ENCODE results near the gene RBFOX1.

The RBFOX1 gene

DNA sequence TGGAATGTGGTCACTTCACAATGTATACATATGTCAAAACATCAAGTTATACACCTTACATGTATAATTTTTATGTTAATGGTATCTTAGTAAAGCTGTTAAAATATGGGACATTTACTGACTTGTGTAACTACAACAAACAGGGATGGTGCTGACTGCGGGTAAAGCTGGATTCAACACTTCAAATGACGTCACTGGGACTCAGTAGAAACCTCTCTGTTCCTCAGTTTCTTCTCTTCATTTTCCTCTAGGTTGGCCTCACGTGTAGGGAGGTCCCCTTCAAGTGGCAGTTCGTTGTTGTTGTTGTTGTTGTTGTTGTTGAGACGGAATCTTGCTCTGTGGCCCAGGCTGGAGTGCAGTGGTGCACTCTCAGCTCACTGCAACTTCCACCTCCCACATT, 182.9 kb downstream of the RBFOX1 start:
- DNase-seq (ENCODE audit: low spot score) (no peak), FAIRE-seq (no peak)

DNA sequence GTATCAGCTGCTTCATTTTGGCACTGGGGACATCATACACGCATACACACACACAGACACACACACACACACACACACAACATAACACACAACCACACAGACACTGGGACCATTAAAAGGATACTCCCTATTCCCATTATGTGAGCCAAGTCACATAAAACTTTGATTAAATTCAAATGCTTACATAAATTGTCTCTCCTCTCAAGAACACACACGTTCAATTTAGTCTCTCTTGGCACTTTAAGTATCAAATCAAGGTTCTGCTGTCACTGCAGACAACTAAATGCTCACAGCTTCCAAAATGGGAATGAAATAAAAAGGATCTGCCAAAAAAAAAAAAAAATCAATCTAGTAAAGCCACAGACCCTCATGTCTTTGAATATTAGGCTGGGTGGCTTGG, 184.9 kb downstream of the RBFOX1 start:
- FAIRE-seq (no peak), DNase-seq (ENCODE audit: low spot score) (no peak)

DNA sequence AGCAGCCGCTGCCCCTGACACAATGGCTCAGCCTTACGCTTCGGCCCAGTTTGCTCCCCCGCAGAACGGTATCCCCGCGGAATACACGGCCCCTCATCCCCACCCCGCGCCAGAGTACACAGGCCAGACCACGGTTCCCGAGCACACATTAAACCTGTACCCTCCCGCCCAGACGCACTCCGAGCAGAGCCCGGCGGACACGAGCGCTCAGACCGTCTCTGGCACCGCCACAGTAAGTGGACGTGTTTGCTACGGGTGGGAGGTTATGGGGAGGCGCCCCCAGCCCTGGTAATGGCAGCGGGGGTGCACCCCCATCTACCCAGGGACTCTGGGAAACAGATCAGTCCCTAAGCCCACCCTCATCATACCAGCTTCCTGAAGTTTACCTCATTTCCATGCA, 185.5 kb downstream of the RBFOX1 start:
- no peak for FAIRE-seq
- no peak for DNase-seq (ENCODE audit: low spot score)

DNA sequence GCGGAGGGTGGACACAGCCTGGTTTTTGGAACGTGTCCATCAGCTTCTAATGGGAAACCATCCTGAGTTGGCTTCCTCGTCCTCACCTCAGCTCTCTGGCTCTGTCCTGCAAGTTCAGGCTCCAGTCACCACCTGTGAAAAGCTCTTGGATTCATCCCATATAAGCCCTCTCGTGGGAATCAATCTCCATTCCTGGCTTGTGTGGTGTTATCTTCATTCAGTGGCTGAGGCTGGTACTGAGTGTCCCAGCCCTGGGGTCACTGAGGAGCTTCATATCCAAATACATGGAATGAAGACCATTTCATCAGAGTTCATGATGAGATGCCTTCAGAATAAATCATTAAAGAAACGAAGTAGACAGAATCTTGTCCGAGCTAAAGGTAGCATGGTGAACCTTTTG, 189.2 kb downstream of the RBFOX1 start:
- FAIRE-seq, result no peak

DNA sequence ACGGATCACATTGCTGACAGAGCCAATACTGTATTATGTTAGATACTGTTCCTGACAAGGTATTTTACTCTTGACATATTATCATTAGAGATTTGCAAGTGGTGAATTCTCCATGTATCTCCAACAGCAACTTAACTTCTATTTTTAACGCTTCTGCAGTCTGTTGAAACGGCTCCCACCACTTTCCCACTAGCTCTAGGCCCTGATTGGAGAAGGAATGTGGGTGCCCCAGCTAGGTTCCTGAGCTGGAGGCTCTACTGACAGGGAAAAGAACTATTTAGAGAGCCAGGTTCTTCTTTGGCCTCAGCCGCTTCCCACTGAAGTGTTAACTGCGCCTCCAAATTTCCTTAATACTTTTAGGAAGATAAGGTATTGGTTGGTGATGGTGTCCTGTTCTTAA, 191.8 kb downstream of the RBFOX1 start:
- no peak for FAIRE-seq
- DNase-seq (ENCODE audit: low spot score), result no peak

More for the DNA sequence above, 189.2 kb downstream of the RBFOX1 start:
- DNase-seq (ENCODE audit: low spot score), result no peak

DNA sequence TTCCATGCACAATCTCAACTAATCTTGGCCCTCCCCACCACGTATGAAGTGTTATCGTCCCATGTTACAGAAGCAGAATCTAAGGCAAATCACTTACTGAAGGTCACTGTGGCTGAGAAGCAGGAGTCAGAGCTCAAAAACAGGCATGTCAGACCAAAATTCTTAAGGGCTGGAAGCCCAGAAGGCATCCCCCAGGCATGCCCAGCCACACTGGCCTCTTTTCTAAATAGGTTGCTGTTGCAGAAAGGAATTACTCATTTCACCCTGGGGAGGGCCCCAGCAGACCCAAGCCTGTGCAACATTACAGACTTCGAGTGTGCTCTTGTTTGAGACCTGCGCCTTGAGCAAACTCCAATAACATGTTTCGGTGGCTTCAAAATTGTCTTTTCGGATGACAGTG, 194.1 kb downstream of the RBFOX1 start:
- FAIRE-seq (no peak), DNase-seq (ENCODE audit: low spot score) (no peak)

DNA sequence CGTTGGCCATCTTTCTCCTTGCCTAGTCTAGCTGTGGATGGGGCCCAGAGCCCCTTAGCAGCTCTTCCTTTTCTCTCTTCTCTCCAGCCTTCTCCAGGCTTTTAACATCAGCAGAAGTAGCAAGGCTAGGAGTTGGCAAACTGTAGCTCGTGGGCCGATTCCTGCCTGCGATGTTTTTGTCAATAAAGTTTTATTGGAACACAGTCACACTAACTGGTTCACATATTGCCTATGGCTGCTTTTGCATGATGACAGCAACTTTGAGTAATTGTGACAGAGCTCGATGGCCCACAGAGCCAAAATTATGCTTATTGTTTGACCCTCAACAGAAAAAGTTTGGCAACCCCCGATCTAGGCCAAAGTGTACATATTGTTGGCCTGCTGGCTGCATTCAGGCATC, 199.9 kb downstream of the RBFOX1 start:
- DNase-seq (ENCODE audit: low spot score), result no peak
- FAIRE-seq, result no peak

DNA sequence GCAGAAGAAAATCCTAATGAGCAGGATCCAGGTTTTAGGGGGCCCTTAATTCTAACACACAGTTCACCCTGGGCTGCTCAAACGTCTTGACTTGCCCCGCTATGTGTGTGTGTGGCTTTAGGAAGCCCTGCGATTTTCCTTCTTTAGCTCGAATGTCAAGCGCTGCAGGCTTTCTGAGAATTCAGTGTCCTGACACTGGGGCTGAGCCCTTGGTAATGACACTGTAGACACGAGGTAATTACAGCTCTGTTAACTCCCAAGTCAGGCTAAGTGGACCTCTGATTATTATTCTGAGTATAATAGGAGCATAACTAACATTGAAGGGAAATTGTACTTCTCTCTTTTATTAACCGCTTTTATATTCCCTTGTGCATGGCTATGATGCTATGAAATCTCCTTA, 202.1 kb downstream of the RBFOX1 start:
- FAIRE-seq (no peak), DNase-seq (ENCODE audit: low spot score) (no peak)

DNA sequence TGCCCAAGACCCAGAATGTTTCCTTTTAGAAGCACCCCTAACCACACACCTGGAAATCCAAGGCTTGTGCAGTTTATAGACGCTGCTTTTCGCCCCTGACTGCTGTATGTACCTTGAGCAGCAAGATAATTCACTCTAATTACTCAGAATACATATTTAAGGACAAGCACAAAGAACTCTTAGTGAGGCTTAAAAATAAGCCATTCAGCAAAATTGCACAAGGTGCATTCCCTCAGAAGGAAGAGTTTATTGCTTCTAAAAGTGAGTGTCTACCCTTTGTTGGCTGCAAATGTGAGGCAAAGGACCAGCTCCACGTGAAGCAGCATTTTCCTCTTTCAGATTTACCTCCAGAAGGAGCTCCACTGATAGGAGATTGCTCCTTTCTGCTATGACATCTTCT, 208.4 kb downstream of the RBFOX1 start:
- FAIRE-seq, result no peak
- DNase-seq (ENCODE audit: low spot score), result no peak

DNA sequence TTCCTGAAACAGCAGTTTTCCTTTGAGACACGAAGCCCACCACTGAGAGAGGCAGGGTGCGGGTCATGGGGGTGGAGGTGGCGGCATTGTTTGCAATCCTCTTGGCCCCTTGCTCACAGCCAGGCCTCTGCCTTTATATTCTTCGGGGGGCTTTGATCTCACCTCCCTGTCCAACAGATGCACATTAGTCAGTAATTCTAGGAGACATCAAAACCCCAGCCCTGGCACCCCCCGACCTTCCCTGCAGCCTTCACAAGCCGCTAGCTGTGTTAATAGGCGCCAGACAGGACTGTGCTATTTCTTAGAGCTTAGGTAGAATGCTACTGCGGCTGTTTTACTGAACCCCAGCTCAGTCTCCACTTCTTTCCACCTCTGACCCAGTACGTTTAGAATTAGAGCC, 212.6 kb downstream of the RBFOX1 start:
- no peak for FAIRE-seq
- DNase-seq (ENCODE audit: low spot score), result no peak

DNA sequence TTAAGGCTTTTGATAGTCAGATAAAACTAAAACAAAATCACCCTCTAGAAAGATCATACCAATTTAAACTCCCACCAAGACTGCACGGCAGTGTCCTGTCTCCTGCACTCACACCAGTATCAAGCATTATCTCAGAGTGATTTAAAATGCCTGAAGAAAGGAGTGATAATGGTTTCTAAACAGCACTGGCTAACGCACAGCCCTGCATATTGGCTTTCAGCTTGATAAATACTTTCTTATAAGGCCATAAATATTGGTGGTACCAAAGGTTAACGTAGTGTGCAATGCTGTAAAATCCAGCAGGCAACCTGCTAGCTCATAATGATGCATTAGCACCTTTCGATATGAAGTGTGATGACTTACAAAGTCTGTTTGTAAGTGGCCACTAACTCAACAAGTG, 214.3 kb downstream of the RBFOX1 start:
- DNase-seq (ENCODE audit: low spot score) (no peak), FAIRE-seq (no peak)

DNA sequence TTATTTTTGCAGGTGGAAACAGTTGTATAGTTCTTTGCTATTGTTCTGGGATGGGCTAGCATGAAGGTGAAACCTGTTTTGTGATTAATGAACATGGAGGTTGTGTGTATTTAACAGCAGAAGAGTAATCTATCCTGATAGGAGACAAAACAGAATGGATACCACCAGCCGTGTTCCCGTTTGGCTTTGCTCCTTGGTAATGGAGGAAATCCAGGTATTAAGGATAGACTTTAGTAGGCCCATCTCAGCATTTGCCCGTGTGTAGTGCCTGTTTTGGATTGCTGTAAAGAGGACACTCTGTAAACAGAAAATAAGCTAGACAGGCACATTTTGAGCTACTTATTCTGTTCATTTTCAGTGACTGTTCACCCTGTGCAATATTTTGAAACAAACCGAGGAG, 215.1 kb downstream of the RBFOX1 start:
- no peak for FAIRE-seq
- no peak for DNase-seq (ENCODE audit: low spot score)

DNA sequence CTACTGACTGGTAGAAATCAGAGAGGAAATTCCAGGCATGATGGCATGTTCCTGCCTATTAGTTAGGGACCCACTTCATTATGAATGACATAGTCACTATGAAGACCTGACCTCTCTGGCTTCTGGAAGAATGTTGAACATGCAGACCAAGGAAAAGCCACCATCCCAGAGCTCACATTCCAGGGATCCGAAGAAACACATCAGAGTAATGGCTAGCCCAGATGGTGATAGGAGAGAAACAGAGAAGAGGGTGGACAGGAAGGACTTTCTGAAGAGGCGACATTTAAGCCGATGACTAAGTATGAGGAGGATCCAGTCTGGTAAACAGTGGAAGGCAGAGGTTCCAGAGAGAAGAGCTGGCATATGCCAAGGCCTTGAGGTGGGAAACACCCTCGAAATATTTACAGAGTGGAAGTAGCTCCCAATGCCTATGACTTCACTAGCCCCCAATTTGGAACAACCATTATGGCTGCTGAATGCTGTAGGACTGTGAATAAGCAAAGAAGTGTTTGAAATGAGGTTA, 216.2 kb downstream of the RBFOX1 start:
- DNase-seq (ENCODE audit: low spot score), result no peak

DNA sequence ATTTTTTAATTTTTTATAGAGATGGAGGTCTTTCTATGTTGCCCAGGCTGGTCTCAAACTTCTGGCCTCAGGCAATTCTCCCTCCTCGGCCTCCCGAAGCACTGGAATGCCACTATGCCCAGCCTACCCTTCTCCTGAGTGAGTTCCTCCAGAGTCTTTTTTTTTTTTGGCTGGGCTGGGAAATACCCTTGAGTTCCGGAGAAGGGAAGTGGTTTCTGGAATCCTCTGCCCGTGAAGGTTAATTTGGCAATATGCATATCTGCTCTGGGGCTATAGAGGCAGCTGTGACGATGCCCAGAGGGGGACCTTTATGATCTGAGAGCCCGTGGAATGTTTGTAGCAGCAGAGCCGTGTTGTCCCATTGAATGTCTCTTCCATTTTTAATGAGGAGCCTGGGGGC, 217.5 kb downstream of the RBFOX1 start:
- DNase-seq (ENCODE audit: low spot score), result no peak
- no peak for FAIRE-seq

More for the DNA sequence above, 216.2 kb downstream of the RBFOX1 start:
- FAIRE-seq, result no peak

DNA sequence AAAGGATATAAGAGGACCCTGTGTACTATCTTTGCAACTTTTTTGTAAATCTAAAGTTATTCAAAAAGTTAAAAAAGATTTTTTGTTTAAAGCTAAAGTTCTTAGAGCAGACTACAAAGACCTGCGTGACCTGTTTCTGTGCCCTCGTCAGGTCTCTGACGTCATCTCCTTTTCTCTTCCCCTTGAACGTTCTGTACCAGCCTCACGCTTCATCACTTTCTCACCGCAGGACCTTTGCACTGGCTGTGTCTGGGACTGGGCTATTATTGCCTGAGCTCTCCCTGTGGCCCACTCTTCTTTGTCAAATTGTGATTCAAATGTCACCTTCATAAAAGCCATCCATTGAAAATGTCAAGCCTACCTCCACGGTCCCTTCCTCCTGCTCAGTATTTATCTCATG, 222.8 kb downstream of the RBFOX1 start:
- DNase-seq (ENCODE audit: low spot score) (no peak), FAIRE-seq (no peak)

DNA sequence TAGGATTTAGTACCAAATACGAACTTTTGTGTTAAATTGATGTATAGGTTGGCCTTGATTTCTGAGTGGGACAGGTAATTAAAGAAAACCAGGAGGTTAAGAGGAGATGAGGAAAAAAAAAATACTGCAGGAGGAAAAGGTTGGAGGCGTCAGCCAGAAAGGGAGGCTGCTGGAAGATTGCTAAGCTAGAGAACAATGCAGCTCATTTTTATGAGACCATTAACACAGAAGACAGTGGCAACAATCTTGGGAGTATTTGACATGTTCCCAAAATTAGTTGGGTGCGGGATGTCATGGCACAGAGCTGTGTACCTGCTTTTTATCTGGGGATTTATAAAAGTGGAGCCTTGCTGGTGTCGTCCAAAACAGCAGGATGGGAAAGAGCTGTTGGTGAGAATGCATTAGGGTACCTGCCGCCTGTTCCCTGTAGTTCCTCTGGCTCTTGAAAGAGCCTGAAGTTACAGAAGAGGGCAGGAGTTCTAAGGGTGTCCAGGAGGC, 229.3 kb downstream of the RBFOX1 start:
- DNase-seq (ENCODE audit: low spot score) (no peak), FAIRE-seq (no peak)

DNA sequence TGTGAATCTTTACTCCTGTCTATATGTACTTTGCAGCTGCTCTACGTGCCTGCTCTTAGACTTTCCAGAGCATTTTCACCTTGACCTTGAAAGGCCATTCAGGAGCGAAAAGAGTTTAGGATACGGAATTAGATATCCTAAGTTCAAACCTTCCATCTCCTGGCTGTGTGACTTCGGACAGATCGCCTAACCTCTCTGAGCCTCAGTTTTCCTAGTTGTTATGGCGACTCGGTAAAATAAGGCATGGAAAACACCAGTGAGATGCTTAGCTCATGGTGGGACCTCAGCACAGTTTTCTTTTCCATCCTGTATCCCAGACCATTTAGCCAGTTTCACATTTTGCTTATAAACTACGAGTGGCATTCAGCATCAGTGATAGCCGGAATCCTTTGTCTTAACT, 233.7 kb downstream of the RBFOX1 start:
- FAIRE-seq, result no peak
- DNase-seq (ENCODE audit: low spot score), result no peak

DNA sequence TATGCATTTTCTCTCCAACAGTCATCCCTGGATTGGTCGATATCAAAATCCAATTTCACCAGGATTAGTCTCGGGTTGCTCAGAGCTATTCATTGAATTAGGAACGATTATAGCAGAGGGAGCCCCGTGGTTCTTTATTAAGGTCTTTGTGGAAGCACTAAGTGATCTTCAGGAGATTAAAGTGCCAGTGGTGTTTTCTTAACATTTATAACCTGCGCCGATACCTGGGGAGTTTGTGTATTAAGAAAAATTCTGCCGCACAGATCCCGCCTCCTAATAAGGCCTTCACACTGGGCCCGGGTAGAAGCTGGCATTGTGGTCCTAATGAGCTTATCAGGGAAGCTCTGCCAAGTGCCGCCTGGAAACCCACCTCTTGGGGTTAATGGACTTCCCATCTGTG, 238.7 kb downstream of the RBFOX1 start:
- DNase-seq (ENCODE audit: low spot score) (no peak), FAIRE-seq (no peak)

DNA sequence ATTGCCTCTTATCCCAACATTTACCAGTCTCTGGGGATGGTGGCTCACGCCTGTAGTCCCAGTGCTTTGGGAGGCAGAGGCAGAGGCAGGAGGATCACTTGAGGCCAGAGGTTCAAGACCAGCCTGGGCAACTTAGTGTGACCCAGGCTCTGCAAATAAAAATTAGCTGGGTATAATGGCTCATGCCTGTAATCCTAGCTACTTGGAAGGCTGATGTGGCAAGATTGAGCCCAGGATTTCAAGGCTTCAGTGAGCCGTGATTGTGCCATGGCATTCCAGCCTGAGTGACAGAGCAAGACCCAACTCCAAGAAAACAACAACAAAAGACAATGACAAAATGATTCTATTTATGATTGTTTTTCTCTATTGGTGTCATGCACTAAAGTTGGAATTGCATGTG, 244.9 kb downstream of the RBFOX1 start:
- DNase-seq (ENCODE audit: low spot score) (no peak), FAIRE-seq (no peak)

DNA sequence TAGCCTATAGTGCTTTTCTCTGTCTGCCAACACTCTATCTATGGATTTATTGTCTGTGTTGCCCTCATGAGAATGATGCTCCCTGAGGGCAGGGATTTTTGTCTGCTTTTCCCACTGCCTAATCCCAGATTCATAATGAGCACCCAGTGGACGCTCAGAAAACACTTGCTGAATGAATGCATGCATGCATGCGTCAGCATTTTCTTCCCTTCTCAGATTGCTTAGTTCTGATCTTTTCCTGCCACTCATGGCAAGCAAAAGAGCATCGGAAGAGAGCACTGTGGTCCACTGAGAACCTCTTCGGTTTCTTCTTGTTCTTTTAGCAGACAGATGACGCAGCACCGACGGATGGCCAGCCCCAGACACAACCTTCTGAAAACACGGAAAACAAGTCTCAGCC, 246.8 kb downstream of the RBFOX1 start:
- DNase-seq (ENCODE audit: low spot score), result no peak
- FAIRE-seq, result no peak

DNA sequence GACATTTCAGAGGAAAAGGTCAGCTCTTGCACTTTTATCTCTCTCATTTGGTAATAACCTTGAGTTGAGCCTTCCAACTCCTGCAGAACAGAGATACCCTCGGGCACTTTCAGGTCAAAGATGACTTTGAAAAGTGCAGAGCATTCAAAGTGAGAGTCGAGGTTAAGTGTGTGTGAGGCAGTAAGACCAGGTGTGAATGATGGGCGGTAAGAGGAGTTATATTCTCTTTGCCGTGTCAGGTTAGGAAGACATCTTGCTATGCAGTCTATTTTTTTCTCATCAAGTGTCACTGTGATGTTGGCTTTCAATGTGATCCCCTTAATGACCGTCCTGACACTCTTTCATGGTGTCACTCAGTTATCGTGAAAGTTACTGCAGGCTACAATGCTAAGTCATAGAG, 248.5 kb downstream of the RBFOX1 start:
- FAIRE-seq, result no peak
- no peak for DNase-seq (ENCODE audit: low spot score)

DNA sequence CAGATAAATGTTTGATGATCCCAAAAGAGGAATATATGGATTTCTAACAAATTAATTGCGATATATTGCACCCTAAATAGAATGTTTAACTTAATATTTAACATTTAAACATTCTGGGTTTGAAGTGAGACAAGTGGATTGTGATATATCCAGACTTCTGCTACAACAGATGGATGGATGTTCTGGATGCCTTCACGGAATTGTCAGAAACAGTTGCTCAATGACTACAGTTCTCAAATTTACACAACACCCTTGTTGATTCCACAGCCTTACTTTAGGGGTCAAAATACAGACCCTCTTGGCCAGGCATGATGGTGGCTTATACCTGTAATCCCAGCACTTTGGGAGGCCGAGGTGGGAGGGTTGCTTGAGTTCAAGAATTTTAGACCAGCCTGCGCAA, 250.8 kb downstream of the RBFOX1 start:
- FAIRE-seq (no peak), DNase-seq (ENCODE audit: low spot score) (no peak)

DNA sequence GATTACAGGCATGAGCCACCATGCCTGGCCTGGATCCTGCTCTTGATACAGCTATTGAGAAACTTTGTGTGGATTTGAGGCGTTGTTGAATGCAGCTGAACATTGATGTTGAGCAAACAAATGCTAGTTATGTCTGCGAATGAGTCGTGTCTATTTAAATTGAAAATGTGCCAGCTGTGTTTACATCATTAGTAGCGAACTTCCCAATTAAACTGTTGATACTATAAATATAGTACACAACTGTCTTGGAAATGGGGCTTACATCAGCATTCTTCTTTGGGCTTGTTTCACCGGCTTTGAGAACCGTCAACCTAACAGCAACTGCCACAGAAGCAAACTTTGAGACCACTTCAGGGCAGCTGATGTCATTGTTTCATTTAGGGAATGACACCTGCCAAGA, 251.9 kb downstream of the RBFOX1 start:
- DNase-seq (ENCODE audit: low spot score) (no peak), FAIRE-seq (no peak)

DNA sequence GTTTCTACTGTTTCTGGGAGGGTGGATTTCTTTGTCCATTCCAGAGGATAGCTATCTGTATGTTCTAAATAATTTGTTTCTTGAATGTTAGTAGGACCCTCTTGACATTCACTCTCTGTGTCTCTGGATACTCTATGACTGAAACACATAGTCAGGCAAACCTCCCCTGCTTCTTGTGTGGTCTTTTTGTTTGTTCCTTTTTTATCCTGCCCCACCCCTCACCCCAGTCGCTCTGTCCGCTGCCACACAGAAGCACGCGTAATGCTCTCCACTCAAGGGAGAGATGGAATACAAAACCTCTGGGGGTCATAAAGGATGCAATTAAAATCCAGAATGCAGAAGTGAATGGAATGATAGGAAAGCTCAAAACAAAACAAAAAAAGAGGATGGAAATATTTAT, 253.1 kb downstream of the RBFOX1 start:
- no peak for DNase-seq (ENCODE audit: low spot score)

More for the DNA sequence above, 253.1 kb downstream of the RBFOX1 start:
- FAIRE-seq, result no peak

Measured in urothelium cell line (cell line).